ENCODE data around the gene CCDC93. TPM values are rescaled to one million over a fixed set of nuclear protein-coding genes. Genes with fewer than 3 reads are reported as not detected.

The CCDC93 gene
- total RNA-seq, 2 donors from 2014 or later, result 27.5 to 42.5 TPM

GRCh38 chr2:118012778-118013177 is 1.1 kb downstream of the CCDC93 start:
- Mint-ChIP-seq H3K36me3 (peaks cover 0 to 11% of the 10 kb centered on the region in 2 donors), H3K9me3 (peaks cover 0 to 3% of the 10 kb centered on the region in 2 donors), H3K27ac (peak overlapping the region; percentile 26 to 82)
- DNase-seq (ENCODE audit: low spot score in 2 of 2) (no peak), ATAC-seq (no peak)

- no peaks in the 10 kb centered on the region for H3K9me3 Mint-ChIP-seq
- DNase-seq (ENCODE audit: low spot score in 2 of 2) (no peak), ATAC-seq (no peak)
- peaks cover 0 to 11% of the 10 kb centered on the region in 2 donors for H3K36me3 Mint-ChIP-seq
- H3K27ac Mint-ChIP-seq, result no peak overlapping the region
Observed at GRCh38 chr2:118010473-118010872, 3.4 kb downstream of the CCDC93 start.

GRCh38 chr2:118006861-118007260 is 7.0 kb downstream of the CCDC93 start:
- DNase-seq (ENCODE audit: low spot score in 2 of 2), result no peak
- Mint-ChIP-seq H3K27ac (peak overlapping the region; percentile 30 to 60), H3K36me3 (peaks cover 5 to 10% of the 10 kb centered on the region in 2 donors), H3K9me3 (no peaks in the 10 kb centered on the region)
- ATAC-seq, result no peak

- Mint-ChIP-seq H3K9me3 (no peaks in the 10 kb centered on the region), H3K36me3 (peaks cover 10% of the 10 kb centered on the region in 2 donors), H3K27ac (peak overlapping the region; percentile 60 to 83)
- ATAC-seq, result peak; percentile 38 to 47
- DNase-seq (ENCODE audit: low spot score in 2 of 2), result no peak
Observed at GRCh38 chr2:118006326-118006725, 7.5 kb downstream of the CCDC93 start.

- Mint-ChIP-seq H3K9me3 (no peaks in the 10 kb centered on the region), H3K27ac (peak overlapping the region in 1 of 2 donors; percentile 85), H3K36me3 (peaks cover 17 to 18% of the 10 kb centered on the region in 2 donors)
- ATAC-seq (peak; percentile 96 to 98), DNase-seq (ENCODE audit: low spot score in 2 of 2) (peak in 1 of 2 donors; percentile 61)
Observed at GRCh38 chr2:118003396-118003824, 10.5 kb downstream of the CCDC93 start.

- H3K27ac Mint-ChIP-seq, result no peak overlapping the region
- no peak for DNase-seq (ENCODE audit: low spot score in 2 of 2)
- ATAC-seq, result no peak
- peaks cover 23 to 32% of the 10 kb centered on the region in 2 donors for H3K36me3 Mint-ChIP-seq
- no peaks in the 10 kb centered on the region for H3K9me3 Mint-ChIP-seq
Observed at GRCh38 chr2:118000041-118000440, 13.8 kb downstream of the CCDC93 start.

GRCh38 chr2:117997872-117998454 is 15.9 kb downstream of the CCDC93 start:
- DNase-seq (ENCODE audit: low spot score in 2 of 2), result no peak
- H3K9me3 Mint-ChIP-seq, result no peaks in the 10 kb centered on the region
- peak overlapping the region in 1 of 2 donors; percentile 68 for H3K27ac Mint-ChIP-seq
- ATAC-seq, result no peak
- H3K36me3 Mint-ChIP-seq, result peaks cover 18 to 27% of the 10 kb centered on the region in 2 donors

- DNase-seq (ENCODE audit: low spot score in 2 of 2) (no peak), ATAC-seq (no peak)
- H3K36me3 Mint-ChIP-seq, result peaks cover 12 to 24% of the 10 kb centered on the region in 2 donors
- H3K27ac Mint-ChIP-seq, result no peak overlapping the region
- H3K9me3 Mint-ChIP-seq, result no peaks in the 10 kb centered on the region
Observed at GRCh38 chr2:117996525-117996924, 17.3 kb downstream of the CCDC93 start.

GRCh38 chr2:117994729-117995128 is 19.1 kb downstream of the CCDC93 start:
- Mint-ChIP-seq H3K36me3 (peaks cover 10 to 26% of the 10 kb centered on the region in 2 donors), H3K9me3 (no peaks in the 10 kb centered on the region), H3K27ac (no peak overlapping the region)
- no peak for DNase-seq (ENCODE audit: low spot score in 2 of 2)
- no peak for ATAC-seq

GRCh38 chr2:117989854-117990438 is 23.9 kb downstream of the CCDC93 start:
- DNase-seq (ENCODE audit: low spot score in 2 of 2), result no peak
- Mint-ChIP-seq H3K36me3 (peaks cover 5 to 12% of the 10 kb centered on the region in 2 donors), H3K27ac (no peak overlapping the region), H3K9me3 (no peaks in the 10 kb centered on the region)
- no peak for ATAC-seq

- DNase-seq (ENCODE audit: low spot score in 2 of 2) (no peak), ATAC-seq (no peak)
- Mint-ChIP-seq H3K9me3 (no peaks in the 10 kb centered on the region), H3K36me3 (peaks cover 11 to 12% of the 10 kb centered on the region in 2 donors), H3K27ac (no peak overlapping the region)
Observed at GRCh38 chr2:117987121-117987520, 26.7 kb downstream of the CCDC93 start.

- DNase-seq (ENCODE audit: low spot score in 2 of 2) (no peak), ATAC-seq (no peak)
- peaks cover 10 to 19% of the 10 kb centered on the region in 2 donors for H3K36me3 Mint-ChIP-seq
- peak overlapping the region in 1 of 2 donors; percentile 93 for H3K27ac Mint-ChIP-seq
- H3K9me3 Mint-ChIP-seq, result no peaks in the 10 kb centered on the region
Observed at GRCh38 chr2:117985092-117985491, 28.8 kb downstream of the CCDC93 start.

- H3K36me3 Mint-ChIP-seq, result peaks cover 5 to 18% of the 10 kb centered on the region in 2 donors
- no peak for ATAC-seq
- DNase-seq (ENCODE audit: low spot score in 2 of 2), result no peak
- H3K27ac Mint-ChIP-seq, result no peak overlapping the region
- no peaks in the 10 kb centered on the region for H3K9me3 Mint-ChIP-seq
Observed at GRCh38 chr2:117984208-117984607, 29.7 kb downstream of the CCDC93 start.

- DNase-seq (ENCODE audit: low spot score in 2 of 2) (no peak), ATAC-seq (no peak)
- peaks cover 5 to 21% of the 10 kb centered on the region in 2 donors for H3K36me3 Mint-ChIP-seq
- no peaks in the 10 kb centered on the region for H3K9me3 Mint-ChIP-seq
- H3K27ac Mint-ChIP-seq, result no peak overlapping the region
Observed at GRCh38 chr2:117983040-117983439, 30.8 kb downstream of the CCDC93 start.

GRCh38 chr2:117982376-117983033 is 31.4 kb downstream of the CCDC93 start:
- Mint-ChIP-seq H3K36me3 (peaks cover 5 to 21% of the 10 kb centered on the region in 2 donors), H3K27ac (no peak overlapping the region)
- DNase-seq (ENCODE audit: low spot score in 2 of 2), result no peak

GRCh38 chr2:117981810-117982209 is 32.1 kb downstream of the CCDC93 start:
- ATAC-seq, result no peak
- H3K27ac Mint-ChIP-seq, result no peak overlapping the region
- DNase-seq (ENCODE audit: low spot score in 2 of 2), result no peak
- H3K36me3 Mint-ChIP-seq, result peaks cover 5 to 21% of the 10 kb centered on the region in 2 donors
- H3K9me3 Mint-ChIP-seq, result no peaks in the 10 kb centered on the region

More at GRCh38 chr2:117982376-117983033, 31.4 kb downstream of the CCDC93 start:
- no peaks in the 10 kb centered on the region for H3K9me3 Mint-ChIP-seq
- no peak for ATAC-seq

All from activated naive CD4-positive, alpha-beta T cell treated with anti-CD3 and anti-CD28 coated beads, Interleukin-2, amount 50 U/mL, for 72 hours (primary cell).